Glomerular visceral epithelial cell (primary cell): Measurements from ENCODE around the gene PRSS3.
"Not testable (repeated sequence)": the region's sequence is repeated elsewhere in the genome, so short reads cannot be mapped to it uniquely, and the experiment has no call there.

Source experiments
- DNase-seq: peaks from one replicate; pipeline ENCODE4 v3.0.0-alpha.2; 2016; ENCODE audit errors: extremely low spot score

PRSS3 gene

DNA sequence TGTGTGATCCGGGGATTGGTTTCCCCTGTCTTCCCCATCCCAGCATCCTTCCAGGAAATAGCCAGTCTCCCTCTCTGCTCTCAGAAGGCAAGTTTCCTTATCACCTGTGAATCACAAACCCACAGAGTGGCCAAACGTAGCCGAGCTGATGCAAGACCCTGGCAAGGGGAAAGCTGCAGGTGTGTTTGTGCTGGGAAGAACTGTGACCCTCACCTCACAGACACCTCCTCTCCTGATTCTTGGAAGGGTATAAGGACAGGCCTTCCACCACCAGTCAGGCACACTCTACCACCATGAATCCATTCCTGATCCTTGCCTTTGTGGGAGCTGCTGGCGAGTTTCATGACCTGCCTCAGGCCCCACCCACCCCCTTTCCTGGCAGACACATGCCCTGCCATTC, at the start of gene PRSS3:
PRSS3 (plus strand) TSS at position 281 of the 400 bp plus-strand sequence; CDS start at position 294, 13 bp downstream.
- DNase-seq: no peak

DNA sequence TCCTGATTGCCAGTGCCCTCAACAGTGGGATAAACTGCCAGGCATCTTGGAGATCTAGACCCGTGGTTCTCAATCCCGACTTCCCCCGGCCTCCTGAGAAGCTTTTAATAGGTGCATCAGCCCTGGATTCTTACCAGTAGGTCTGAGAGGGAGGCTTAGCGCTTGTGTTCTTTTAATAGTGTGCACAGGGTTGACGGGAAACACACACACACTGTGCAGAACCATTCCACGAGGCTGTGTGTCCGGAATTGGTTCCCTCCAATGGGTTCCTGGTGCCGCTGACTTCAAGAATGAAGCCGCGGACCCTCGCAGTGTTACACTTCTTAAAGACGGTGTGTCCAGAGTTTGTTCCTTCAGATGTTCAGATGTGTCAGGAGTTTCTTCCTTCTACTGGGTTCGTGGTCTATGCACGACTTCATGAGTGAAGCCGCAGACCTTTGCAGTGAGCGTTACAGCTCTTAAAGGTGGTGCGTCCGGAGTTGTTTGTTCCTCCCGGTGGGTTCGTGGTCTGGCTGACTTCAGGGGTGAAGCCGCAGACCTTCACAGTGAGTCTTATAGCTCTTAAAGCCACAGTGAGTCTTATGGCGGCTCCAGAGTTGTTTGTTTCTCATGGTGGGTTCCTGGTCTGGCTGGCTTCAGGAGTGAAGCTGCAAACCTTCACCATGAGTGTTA, 46.6 kb upstream of the PRSS3 start:
- no peak for DNase-seq

DNA sequence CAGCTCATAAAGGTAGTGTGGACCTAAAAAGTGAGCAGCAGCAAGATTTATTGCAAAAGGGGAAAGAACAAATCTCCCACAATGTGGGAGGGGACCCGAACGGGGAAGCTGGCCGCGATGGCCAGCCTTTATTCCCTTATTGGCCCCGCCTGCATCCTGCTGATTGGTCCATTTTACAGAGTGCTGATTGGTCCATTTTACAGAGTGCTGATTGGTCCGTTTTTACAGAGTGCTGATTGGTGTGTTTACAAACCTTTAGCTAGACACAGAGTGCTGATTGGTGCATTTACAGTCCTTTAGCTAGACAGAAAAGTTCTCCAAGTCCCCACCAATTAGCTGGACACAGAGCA, 46.1 kb upstream of the PRSS3 start:
- not testable (repeated sequence) for DNase-seq

DNA sequence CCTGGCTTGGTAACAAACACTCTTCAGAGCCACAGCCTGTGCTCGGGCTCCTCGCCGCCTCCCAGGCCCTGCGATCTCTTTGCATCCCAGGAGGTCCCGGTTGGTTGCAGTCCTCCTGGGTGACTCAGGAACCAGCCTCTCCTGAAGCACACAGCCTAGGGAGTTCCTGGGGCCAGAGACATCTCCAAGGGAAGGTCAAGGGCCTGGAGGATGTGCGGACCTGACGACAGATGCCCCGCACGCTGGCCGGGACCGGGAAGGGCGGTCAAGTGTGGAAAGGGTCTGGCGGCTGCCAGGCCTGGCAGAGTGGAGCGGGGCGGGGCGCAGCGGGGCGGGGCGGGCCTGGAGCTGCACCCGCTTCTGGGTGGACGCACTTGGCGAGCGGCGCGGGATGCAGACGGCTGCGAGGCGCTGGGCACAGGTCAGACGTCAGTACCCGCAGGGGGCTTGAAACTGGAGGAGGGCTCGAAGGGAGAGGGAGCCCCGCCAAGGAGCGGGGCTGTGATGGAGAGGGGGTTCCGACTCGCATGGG, 45.0 kb upstream of the PRSS3 start:
- peak; percentile 42 for DNase-seq

DNA sequence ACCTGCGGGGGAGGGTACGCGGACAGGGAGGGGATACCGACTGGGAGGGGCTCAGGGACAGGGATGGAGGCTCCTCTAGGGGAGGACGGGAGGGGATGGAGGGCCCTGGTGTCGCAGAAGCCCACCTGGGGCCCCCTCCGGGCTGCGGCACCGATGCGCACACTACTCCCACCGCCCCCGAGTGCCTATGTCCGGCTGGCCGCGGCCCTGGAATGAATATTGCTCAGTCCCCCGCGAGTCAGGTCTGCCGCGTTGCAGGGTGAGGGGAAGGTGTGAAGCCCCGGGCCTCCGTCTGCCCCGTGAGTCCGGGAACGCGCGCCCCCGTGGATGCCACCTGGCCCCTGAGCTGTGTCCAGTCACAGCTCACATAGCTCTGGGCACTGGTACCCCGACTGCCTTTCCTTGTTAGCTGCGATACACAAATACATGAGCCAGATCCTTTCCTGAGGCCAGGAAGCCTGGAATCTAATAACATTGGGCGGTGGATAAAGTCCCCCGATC, 44.5 kb upstream of the PRSS3 start:
- no peak for DNase-seq

DNA sequence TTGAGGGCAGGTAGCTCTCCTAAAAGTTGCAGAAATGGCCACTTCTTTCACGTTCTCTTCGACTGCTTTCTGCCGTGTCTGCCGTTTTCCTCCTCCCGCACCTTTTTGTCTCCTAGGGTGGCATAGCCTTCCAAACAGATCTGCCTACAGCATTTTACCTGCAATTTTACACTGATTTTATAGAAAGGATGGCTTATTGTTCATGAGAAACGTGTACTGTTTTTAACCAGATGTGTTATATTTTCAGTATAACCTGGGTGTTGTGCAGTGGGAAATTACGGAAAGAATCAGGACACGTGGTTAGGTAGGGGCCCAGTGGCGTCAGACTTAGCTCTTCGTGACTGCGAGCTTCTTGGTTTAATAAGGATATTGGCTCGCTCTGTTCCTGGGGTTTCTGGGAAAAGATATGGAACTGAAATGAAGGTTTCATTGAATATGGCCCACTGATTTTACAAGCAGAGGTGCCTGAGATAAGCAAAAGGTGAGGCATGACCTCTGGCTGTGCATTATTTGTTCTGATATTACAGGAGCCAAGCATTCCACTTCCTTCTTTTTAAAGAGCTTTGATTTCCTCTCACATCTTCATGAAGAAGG, 43.7 kb upstream of the PRSS3 start:
- DNase-seq: no peak

DNA sequence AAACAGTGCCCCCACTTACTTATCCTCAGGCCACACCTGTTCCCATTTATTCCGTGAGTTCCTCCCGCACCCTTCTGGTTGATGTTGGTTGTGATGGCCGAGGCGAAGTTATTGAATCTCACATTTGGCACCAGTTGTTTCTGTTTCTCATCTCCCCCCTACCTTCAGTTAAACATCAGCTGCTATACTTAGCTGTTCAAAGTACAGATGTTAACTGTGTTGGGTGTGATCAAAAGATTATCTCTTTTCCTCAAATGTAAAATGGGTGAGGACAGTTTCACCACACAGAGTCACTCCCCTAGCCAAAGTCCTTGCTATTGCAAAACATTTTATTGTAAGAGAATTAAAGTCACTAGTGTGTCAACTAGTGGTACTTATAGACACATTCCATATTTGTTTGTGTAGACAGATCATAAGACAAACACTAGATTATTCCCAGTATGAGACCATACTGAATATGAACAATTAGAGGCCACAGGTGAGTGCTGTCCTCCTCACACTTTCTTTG, 43.2 kb upstream of the PRSS3 start:
- DNase-seq: no peak

DNA sequence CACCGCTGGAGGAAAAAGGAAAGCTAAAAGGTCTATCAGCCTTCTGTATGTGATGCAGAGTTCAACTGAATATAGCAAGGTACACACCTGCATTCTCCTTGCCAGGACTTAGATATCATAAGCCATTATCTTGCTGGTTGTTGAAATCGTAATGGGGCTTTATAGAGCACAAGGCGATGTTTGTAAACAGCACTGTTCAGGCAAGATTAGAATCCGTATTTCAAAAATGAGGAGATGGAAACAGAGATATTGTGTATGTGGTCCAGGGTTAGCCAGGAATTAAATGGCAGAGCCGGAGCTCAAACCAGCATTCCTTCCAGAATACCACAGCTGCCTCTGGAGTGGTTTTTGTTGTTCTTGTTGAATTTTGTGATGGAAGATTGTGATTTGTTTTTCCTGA, 42.6 kb upstream of the PRSS3 start:
- not testable (repeated sequence) for DNase-seq

DNA sequence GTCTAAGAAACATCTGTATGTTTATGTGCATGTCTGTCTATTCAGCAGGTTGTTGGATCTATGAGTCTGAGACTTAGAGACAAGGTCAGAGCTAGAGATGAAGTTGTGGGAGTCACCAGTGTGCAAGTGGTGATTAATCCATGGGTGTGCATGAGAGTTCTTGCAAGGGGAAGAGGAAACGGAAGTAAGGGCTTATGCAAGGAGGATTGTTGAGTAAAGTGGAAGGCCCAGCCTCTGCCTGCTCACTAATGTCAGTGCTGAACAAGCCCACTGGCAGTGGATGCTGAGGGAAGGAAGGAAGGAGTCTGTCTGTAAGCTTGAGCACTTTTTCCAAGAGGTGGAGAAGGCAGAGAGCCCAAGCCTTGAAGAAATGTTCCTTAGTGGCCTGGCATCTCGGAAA, 35.7 kb upstream of the PRSS3 start:
- not testable (repeated sequence) for DNase-seq

DNA sequence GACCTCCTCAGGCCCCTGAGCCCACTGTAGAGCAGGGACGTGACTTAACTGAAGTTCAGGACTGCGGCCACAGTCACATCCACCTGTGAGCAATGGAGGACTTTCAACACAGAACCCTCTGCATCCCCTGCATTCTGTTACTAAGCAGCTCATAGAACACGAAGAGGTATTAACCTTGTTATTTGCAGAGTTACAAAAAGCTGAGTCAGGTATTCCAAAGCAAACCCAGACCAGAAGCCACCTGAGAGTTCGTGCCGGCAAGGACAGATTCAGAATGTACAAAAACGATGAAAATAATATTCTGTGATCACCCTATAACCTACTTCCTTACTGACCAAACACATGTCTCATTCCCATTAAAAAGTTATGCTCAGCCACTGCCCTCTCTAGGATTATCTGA, 33.0 kb upstream of the PRSS3 start:
- DNase-seq: no peak

DNA sequence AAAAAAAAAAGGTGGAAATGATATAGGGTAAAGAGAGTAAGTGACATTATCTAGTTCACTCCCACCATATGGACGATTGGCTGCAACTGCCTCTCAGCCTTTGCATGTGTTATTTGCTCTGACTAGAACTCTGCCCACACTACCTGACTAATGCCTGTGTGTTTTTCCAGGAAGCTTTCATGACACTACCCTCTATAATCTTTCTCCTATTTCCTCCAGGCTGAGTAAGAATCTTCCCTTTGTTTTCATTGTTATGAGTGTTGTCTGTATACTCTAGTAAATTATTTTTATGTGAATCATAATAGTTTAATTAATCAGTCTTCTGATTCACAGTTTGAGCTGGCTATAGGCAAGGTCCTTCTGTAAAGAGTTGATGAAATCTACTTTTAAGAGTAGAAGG, 31.7 kb upstream of the PRSS3 start:
- not testable (repeated sequence) for DNase-seq

DNA sequence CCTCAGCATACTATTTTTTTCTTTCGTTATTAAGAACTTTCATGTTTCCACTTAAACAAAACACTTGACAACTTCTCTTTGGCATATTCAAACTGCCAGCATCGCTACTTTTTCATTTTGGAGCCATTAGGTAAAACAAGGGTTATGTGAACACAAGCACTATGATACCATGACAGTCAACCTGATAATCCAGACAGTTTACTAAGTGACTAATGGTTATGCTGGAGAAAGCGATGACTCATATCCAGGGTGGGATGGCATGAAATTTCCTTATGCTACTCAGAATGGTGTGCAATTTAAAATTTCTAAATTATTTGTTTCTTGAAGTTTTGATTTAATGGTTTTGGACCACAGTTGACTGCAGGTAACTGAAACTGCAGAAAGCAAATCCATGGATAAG, 29.9 kb upstream of the PRSS3 start:
- DNase-seq: peak; percentile 41

DNA sequence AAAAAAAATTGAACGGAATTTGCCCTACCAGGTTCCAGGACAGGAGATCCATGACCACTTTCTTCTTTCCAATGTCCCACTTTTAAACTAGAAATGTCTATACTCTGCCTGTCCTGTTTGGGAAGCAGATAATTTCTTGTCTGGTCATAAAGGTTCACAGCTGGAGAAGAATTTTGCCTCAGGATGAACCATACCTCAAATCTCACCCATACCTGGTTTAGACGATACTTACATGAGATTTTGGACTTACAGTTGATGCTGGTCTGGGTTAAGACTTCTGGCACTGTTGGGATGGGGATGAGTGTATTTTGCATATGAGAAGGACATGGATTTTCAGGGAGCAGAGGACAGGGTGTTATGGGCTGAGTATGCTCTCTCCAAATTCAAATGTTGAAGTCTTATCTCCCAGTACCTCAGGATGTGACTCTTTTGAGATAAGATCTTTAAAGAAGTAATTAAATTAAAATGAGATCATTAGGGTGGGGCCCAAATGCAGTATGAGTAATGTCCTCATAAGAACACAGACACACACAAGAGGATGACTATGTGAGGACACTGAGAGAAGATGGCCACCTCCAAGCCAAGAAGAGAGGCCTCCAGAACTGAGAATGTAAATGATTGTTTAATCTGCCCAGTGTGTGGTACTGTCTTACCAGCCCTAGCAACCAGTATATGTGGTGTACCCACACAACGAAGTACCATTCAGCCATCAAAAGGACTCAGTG, 25.0 kb upstream of the PRSS3 start:
- DNase-seq: not testable (repeated sequence)

DNA sequence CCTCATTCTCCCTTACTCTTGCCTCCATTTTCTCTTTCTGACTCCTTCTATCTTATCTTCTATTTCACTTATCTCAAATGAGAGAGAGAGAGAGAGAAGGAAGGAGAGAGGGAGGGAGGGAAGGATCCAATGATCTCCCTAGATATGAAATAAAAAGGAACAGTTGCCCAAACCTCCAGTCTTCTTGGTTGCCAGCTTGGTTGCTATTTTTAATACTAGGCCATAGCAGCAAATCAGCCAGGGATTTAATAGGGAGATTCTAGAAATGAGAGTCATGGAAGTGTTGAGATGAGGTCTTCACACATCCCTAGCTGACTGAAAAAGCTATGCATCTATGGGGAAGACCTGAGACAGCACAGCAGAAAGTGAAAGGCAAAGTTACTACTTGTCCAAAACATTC, 22.2 kb upstream of the PRSS3 start:
- not testable (repeated sequence) for DNase-seq

DNA sequence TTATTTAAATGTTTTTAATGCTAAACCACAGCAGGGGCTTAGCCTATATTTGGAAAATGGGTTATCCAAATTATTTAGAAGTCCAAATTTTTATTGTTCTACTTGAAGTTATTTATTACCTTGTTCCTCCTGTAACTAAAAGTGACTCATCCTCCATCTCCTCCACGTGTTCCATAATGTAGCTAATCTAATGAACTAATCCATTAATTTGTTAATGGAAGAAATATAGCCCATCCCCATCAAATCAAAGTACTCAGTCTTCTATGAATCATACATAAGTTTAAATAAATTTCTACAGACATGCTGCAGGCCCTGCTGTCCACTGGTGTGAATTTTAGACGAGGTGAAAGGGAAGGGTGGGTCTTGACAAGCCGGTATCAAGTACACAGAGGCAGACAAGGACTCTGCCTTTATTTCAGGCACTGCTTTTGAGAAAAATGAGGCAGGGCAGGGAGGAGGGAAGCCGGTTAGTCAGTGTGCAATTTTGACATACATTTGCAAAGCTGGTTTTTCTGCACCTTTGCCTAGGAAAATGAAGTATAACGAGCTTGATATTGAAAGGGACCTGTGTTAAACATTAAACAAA, 21.2 kb upstream of the PRSS3 start:
- DNase-seq: not testable (repeated sequence)

DNA sequence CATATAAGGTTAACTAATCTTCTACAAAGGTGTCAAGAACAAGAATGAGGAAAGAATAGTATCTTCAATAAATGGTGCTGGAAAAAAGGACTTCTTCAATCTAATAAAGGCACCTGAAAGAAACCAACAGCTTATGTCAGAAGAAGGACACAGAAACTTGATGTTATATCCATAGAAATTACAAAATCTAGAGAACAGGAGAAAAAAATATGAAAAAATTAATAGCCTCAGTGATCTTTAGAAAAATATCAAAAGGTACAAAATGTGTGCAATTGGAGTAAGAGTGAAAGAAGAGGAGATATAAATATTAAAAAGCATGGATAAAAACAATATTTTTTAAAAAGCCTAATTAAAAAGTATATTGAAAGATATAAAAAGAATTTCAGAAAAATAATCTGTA, 18.8 kb upstream of the PRSS3 start:
- no peak for DNase-seq

DNA sequence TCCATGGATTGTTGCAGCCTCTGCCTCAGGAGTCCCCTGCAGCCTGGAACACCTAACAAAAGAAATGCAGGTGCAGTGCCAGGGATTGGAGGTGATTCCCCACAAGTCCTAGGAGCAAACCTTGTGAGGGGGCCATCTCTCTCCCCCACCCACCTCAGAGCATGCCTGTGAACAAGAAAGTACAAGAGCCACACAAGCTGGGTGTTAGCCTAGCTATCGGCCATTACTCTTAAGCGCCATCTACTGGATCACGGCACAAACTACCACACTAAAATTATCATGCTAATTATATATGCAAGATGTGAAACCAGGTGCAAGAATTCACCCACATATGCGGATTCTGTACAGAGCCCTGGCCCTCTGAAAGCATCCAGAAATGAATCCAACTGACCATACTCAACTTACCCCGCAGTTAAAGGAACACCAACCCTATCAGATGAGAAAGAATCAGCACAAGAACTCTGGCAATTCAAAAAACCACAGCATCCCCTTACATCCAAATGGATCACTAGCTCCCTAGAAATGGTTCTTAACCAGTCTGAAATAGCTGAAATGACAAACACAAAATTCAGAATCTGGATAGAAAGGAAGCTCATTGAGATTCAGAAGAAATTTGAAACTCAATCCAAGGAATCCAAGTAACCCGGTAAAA, 16.5 kb upstream of the PRSS3 start:
- DNase-seq: peak; percentile 66

DNA sequence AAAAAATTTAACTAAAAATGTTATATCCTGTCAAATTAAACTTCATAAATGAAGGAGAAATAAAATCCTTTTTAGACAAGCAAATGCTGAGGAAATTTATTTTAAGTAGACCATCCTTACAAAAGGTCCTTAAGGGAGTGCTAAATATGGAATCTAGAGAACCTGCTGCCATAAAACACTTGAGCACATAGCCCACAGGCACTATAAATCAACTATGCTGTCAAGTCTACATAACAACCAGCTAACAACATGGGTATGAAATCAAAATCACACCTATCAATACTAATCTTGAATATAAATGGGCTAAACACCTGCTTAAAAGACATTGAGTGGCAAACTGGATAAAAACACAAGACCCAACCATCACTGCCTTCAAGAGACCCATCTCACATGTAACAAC, 15.1 kb upstream of the PRSS3 start:
- no peak for DNase-seq

DNA sequence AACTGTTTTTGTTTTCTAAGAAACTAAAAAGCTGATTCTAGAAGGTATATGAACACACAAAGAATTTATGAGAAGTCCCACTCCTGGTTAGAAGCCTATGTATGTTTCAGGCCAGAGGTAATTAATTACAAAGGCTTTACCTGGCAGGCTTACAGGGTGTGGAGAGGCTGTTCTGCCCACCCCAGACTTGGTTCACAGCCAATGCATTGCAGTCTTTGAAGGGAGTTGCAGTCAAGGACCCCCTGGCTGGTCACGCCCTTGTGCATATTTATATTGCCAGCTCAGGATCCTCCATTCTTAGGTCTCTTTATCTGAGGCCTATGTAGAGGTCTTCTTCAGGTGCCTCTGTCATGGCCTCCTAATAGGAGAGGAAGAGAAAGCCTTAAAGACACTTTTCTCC, 13.6 kb upstream of the PRSS3 start:
- DNase-seq: no peak

DNA sequence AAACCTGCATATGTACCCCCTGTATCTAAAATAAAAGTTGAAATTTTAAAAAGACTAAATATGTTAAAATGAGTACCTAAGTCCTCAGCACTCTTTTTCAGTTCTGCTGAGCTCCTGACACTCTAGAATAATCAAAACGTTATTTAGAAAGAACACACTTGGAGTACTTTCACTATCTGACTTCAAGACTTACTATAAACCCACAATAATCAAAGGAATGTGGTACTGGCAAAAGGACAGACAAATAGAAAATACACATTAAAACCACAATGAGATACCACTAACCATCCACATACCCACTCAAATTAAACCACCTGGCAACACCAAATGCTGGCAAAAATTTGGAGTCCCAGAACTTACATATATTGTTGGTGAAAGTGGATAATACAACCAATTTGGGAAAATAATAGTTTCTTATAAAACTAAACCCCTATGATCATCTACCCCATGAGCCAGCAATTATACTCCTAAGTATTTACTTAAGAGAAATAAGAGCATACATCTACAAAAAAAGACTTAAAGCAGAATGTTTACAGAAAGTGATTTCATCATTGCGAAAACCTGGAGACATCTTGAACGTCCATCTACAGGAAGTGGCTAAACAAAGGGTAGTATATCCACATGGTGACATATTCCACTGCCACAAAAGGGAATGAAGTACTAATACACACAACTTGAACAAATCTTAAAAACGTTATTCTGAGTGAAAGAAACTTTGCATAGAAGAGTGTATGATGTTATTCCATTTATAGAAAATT, 12.8 kb upstream of the PRSS3 start:
- DNase-seq: peak; percentile 51

DNA sequence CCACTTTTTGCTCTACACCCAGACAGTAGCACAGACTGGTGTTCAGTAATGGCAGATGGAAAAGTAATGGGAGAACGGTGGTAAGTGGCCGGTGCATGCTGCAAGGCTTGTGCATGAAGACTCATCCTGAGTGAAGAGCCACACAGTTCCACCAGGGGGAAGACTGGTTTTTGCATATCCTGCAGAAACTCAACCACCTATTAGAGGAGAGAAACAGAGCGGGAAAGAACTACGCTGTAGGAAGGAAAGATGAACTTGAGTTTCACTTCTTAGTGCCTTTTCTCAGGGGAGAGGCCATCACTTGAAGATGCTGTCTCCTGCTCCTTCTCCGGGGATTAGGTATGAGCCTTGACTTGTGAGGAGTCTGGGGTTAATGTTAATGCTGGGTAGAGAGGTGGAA, 9.4 kb upstream of the PRSS3 start:
- no peak for DNase-seq
